ENCODE results near the gene AGBL4. TPM values are rescaled to one million over a fixed set of nuclear protein-coding genes. Genes with fewer than 3 reads are reported as not detected.

Gene AGBL4
- total and polyA plus RNA-seq, 2 of the 4 experiments (the other 2 are of a cell fraction): not detected

DNA sequence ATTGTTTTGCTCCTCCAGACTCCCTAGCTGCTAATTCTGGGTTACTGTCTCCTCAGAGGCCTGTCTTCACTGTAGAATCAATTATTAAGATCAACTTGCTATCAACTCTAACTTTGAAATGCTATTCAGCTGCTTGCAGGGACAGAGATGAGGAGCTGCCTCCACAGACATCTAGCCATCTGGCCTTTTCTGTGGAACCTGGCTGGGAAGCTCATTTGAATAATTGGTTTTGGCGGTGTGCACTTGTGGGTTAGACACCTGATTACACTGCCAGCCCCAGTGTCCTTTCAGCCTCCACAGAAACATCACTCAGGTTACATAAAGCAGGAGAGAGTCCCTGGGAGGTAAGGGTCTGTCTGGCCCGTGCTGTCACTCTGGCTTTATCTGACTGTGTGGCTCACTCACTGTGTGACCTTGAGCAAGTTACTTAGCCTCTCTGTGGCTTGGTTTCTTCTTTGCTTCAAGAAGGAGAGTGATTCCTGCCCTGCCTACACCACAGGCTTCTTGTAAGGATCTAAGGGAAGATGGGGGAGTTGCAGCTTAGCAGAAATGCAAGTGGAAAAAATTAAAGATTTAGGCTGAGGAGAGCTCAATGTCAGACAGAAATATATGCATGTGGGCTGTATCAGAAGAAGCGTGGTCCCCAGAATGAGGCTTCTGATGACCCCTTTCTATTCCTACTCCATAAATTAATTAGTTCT is 1378.7 kb downstream of the AGBL4 start:
- Histone ChIP-seq H4K91ac (ENCODE audit: insufficient read depth, low read depth, low read length) (no peak overlapping the region), H3K4me1 (ENCODE audit: control insufficient read depth, insufficient read depth, low read length) (no peaks in the 10 kb centered on the region), H4K20me1 (ENCODE audit: insufficient read depth, low read length) (no peaks in the 10 kb centered on the region), H3K79me1 (ENCODE audit: low read depth in 1 of 2, low read length in 2 of 2) (no peaks in the 10 kb centered on the region), H2AK5ac (ENCODE audit: low read depth, low read length) (no peak overlapping the region), H4K8ac (ENCODE audit: low read depth in 2 of 2, low read length in 2 of 2) (no peak overlapping the region), H2AFZ (replicated peaks; ENCODE audit: low read length, poor library complexity) (no peak overlapping the region), H3K36me3 (ENCODE audit: control insufficient read depth, insufficient read depth, low read length) (no peaks in the 10 kb centered on the region), H2BK120ac (ENCODE audit: low read depth, low read length) (no peak overlapping the region), H4K5ac (ENCODE audit: low read depth, low read length) (no peak overlapping the region), H3K14ac (replicated peaks; ENCODE audit: low read depth, low read length) (no peak overlapping the region), H2BK15ac (ENCODE audit: low read depth, low read length) (no peak overlapping the region), H2AK9ac (replicated peaks; ENCODE audit: low read depth, low read length, poor library complexity) (no peak overlapping the region), H3K18ac (ENCODE audit: low read depth, low read length) (no peak overlapping the region), H3K9ac (ENCODE audit: low read depth, low read length) (no peak overlapping the region), H3K27ac (ENCODE audit: insufficient read depth, low read length) (no peak overlapping the region), H3K27me3 (ENCODE audit: control insufficient read depth, insufficient read depth, low read length) (no peaks in the 10 kb centered on the region), H3K23ac (ENCODE audit: low read depth, low read length) (no peak overlapping the region), H3K4me2 (ENCODE audit: low read depth, low read length) (no peak overlapping the region), H3K4ac (ENCODE audit: low read depth, low read length) (no peak overlapping the region), H3K56ac (ENCODE audit: extremely low read depth, insufficient read depth, low read length) (no peak overlapping the region), H2BK20ac (ENCODE audit: low read depth, low read length) (no peak overlapping the region), H3K9me3 (ENCODE audit: control insufficient read depth, insufficient read depth, low read length) (no peaks in the 10 kb centered on the region), H3K4me3 (ENCODE audit: insufficient read depth, low read depth, low read length) (no peak overlapping the region), H2BK5ac (ENCODE audit: low read depth, low read length, poor library complexity, severe bottlenecking) (no peak overlapping the region), H3K9me1 (ENCODE audit: insufficient read depth, low read length) (no peaks in the 10 kb centered on the region)
- no peak for TF ChIP-seq CHD1 (IDR thresholded peaks at IDR 0.05; ENCODE audit: low read depth, low read length)
- no peak for TF ChIP-seq SMC3 (IDR thresholded peaks at IDR 0.05; ENCODE audit: low read depth, low read length)
- TF ChIP-seq RAD21 (IDR thresholded peaks at IDR 0.05; ENCODE audit: low read length): no peak
- TF ChIP-seq, protein P1, sequence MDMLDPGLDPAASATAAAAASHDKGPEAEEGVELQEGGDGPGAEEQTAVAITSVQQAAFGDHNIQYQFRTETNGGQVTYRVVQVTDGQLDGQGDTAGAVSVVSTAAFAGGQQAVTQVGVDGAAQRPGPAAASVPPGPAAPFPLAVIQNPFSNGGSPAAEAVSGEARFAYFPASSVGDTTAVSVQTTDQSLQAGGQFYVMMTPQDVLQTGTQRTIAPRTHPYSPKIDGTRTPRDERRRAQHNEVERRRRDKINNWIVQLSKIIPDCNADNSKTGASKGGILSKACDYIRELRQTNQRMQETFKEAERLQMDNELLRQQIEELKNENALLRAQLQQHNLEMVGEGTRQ (IDR thresholded peaks at IDR 0.05; ENCODE audit: low read depth, low read length): no peak
- no peak for TF ChIP-seq RCOR1 (IDR thresholded peaks at IDR 0.05; ENCODE audit: insufficient replicate concordance, low read length)
- intact Hi-C loops (cut with micrococcal nuclease): no loop called here
- ChIA-PET POLR2A (ENCODE audit: unreplicated experiment) (no interaction called here), CTCF (no interaction called here)
- DNase-seq: no peak
- no TSS peak for BruUV-seq (replicated peaks)
- WGBS, 2 experiments (ENCODE audit: extremely low coverage in 2 of 2, insufficient read length in 1 of 2): no CpG with 5 or more reads among the region's 3 CpGs
- in situ Hi-C loops (cut with MboI; ENCODE audit: low sequenced_read_pairs): no loop called here
- dilution Hi-C loops (cut with HindIII; ENCODE audit: low sequenced_read_pairs, unreplicated experiment): no loop called here
- ATAC-seq (ENCODE audit: low read depth): no peak
